Natural killer cell treated with Interleukin-12 subunit alpha and Interleukin-12 subunit beta and Interleukin-15 and Interleukin-18, amount 100 ng/mL, for 72 hours (primary cell): ENCODE measurements around the gene ILF2. TPM values are rescaled to one million over a fixed set of nuclear protein-coding genes. Genes with fewer than 3 reads are reported as not detected.
"Not testable (repeated sequence)": the region's sequence is repeated elsewhere in the genome, so short reads cannot be mapped to it uniquely, and the experiment has no call there.

Experiments
- ATAC-seq, 2 donors: fragments of 150-1000 bp; cut with Tn5 transposase in 1 of 2; sonication (Bioruptor Pico), chemical (Tn5 transposase) in 1 of 2; 2 replicates each; pipeline ENCODE4 v1.10.0; 2021
- DNase-seq: peaks from one replicate; pipeline ENCODE4 v3.0.0; 2022; ENCODE audit warnings: low spot score
- H3K27ac Mint-ChIP-seq, 2 donors: 1 replicate in 1 of 2; 2 replicates in 1 of 2; pipeline ENCODE4 v1.8.0; 2022; ENCODE audit warnings: mixed read lengths in 2 of 2, mild to moderate bottlenecking in 1 of 2, moderate library complexity in 1 of 2
- H3K27me3 Mint-ChIP-seq, 2 donors: 1 replicate in 1 of 2; 2 replicates in 1 of 2; pipeline ENCODE4 v1.8.0; 2022; ENCODE audit warnings: mixed read lengths in 2 of 2
- H3K36me3 Mint-ChIP-seq: one replicate; pipeline ENCODE4 v1.8.0; 2022; ENCODE audit warnings: mixed read lengths
- H3K4me1 Mint-ChIP-seq, 2 donors: 1 replicate in 1 of 2; 2 replicates in 1 of 2; pipeline ENCODE4 v1.8.0; 2022; ENCODE audit warnings: low read depth in 2 of 2, mixed read lengths in 2 of 2, mild to moderate bottlenecking in 1 of 2
- H3K4me3 Mint-ChIP-seq: one replicate; pipeline ENCODE4 v1.8.0; 2022; ENCODE audit warnings: mixed read lengths
- H3K9me3 Mint-ChIP-seq: 2 replicates; pipeline ENCODE4 v1.8.0; 2022; ENCODE audit warnings: mixed read lengths
- total RNA-seq, 2 donors: library from RNA; stranded (reverse); gene quantifications; one replicate each; pipeline ENCODE4 v1.2.3, GENCODE V29; 2022

Gene ILF2
- total RNA-seq, 2 donors from 2014 or later = 198 to 210 TPM

- DNase-seq (no peak), ATAC-seq (peak in 1 of 2 donors; percentile 1)
- H3K27ac Mint-ChIP-seq = no peak overlapping the region
- no peaks in the 10 kb centered on the region for H3K27me3 Mint-ChIP-seq
- H3K9me3 Mint-ChIP-seq = no peaks in the 10 kb centered on the region
- peaks cover 17% of the 10 kb centered on the region for H3K36me3 Mint-ChIP-seq
- H3K4me1 Mint-ChIP-seq = peaks cover 10 to 31% of the 10 kb centered on the region in 2 donors
- no peak overlapping the region for H3K4me3 Mint-ChIP-seq
Measured at GRCh38 chr1:153670257-153670858, 435 bp downstream of the ILF2 start.

- H3K36me3 Mint-ChIP-seq = peaks cover 24% of the 10 kb centered on the region
- no peak overlapping the region for H3K4me3 Mint-ChIP-seq
- no peak overlapping the region for H3K27ac Mint-ChIP-seq
- DNase-seq = no peak
- no peaks in the 10 kb centered on the region for H3K27me3 Mint-ChIP-seq
- no peaks in the 10 kb centered on the region for H3K9me3 Mint-ChIP-seq
- no peak for ATAC-seq
- H3K4me1 Mint-ChIP-seq = peaks cover 10 to 31% of the 10 kb centered on the region in 2 donors
Measured at GRCh38 chr1:153669606-153670005, 1.2 kb downstream of the ILF2 start.

GRCh38 chr1:153668672-153669071, 2.1 kb downstream of the ILF2 start:
- Mint-ChIP-seq H3K4me1 (peaks cover 10 to 31% of the 10 kb centered on the region in 2 donors), H3K4me3 (peak overlapping the region; percentile 62), H3K27ac (peak overlapping the region; percentile 59 to 76), H3K36me3 (peaks cover 31% of the 10 kb centered on the region)
- not testable (repeated sequence) for DNase-seq, ATAC-seq, H3K9me3 Mint-ChIP-seq, H3K27me3 Mint-ChIP-seq

- Mint-ChIP-seq H3K27ac (peak overlapping the region in 1 of 2 donors; percentile 76), H3K4me1 (peaks cover 10 to 28% of the 10 kb centered on the region in 2 donors), H3K4me3 (no peak overlapping the region), H3K9me3 (no peaks in the 10 kb centered on the region), H3K36me3 (peaks cover 34% of the 10 kb centered on the region), H3K27me3 (no peaks in the 10 kb centered on the region)
- no peak for DNase-seq
- ATAC-seq = no peak
Measured at GRCh38 chr1:153667439-153667838, 3.4 kb downstream of the ILF2 start.

- H3K27ac Mint-ChIP-seq = no peak overlapping the region
- no peak for ATAC-seq
- H3K4me3 Mint-ChIP-seq = no peak overlapping the region
- H3K36me3 Mint-ChIP-seq = peaks cover 49% of the 10 kb centered on the region
- no peaks in the 10 kb centered on the region for H3K27me3 Mint-ChIP-seq
- no peaks in the 10 kb centered on the region for H3K9me3 Mint-ChIP-seq
- DNase-seq = no peak
- H3K4me1 Mint-ChIP-seq = peaks cover 13 to 27% of the 10 kb centered on the region in 2 donors
Measured at GRCh38 chr1:153663211-153663610, 7.6 kb downstream of the ILF2 start.

- no peaks in the 10 kb centered on the region for H3K9me3 Mint-ChIP-seq
- H3K4me1 Mint-ChIP-seq = peaks cover 5 to 19% of the 10 kb centered on the region in 2 donors
- no peaks in the 10 kb centered on the region for H3K27me3 Mint-ChIP-seq
- H3K36me3 Mint-ChIP-seq = peaks cover 39% of the 10 kb centered on the region
- ATAC-seq (no peak), DNase-seq (no peak)
- peak overlapping the region in 1 of 2 donors; percentile 39 for H3K27ac Mint-ChIP-seq
- H3K4me3 Mint-ChIP-seq = no peak overlapping the region
Measured at GRCh38 chr1:153662269-153662668, 8.5 kb downstream of the ILF2 start.

- H3K27me3 Mint-ChIP-seq = no peaks in the 10 kb centered on the region
- ATAC-seq = no peak
- H3K27ac Mint-ChIP-seq = peak overlapping the region in 1 of 2 donors; percentile 63
- peaks cover 39% of the 10 kb centered on the region for H3K36me3 Mint-ChIP-seq
- H3K4me3 Mint-ChIP-seq = peak overlapping the region; percentile 30
- no peak for DNase-seq
- peaks cover 5 to 17% of the 10 kb centered on the region in 2 donors for H3K4me1 Mint-ChIP-seq
- H3K9me3 Mint-ChIP-seq = no peaks in the 10 kb centered on the region
Measured at GRCh38 chr1:153661111-153661708, 9.6 kb downstream of the ILF2 start.

- Mint-ChIP-seq H3K4me3 (peak overlapping the region; percentile 89), H3K27ac (peak overlapping the region; percentile 76 to 90), H3K9me3 (no peaks in the 10 kb centered on the region), H3K27me3 (no peaks in the 10 kb centered on the region), H3K4me1 (peaks cover 5 to 17% of the 10 kb centered on the region in 2 donors), H3K36me3 (peaks cover 27% of the 10 kb centered on the region)
- DNase-seq (no peak), ATAC-seq (no peak)
Measured at GRCh38 chr1:153659656-153660055, 11.1 kb downstream of the ILF2 start.

GRCh38 chr1:153659175-153659534, 11.6 kb downstream of the ILF2 start:
- H3K27me3 Mint-ChIP-seq = no peaks in the 10 kb centered on the region
- no peak for ATAC-seq

GRCh38 chr1:153658400-153659174, 12.2 kb downstream of the ILF2 start, which contains the start of gene SNAPIN:
TSS of gene SNAPIN (plus strand) at chr1:153658703. CDS start at chr1:153658744, 41 bp downstream.
- Mint-ChIP-seq H3K36me3 (peaks cover 19% of the 10 kb centered on the region), H3K4me3 (peak within 1 kb of the TSS; percentile 89), H3K9me3 (no peaks in the 10 kb centered on the region), H3K4me1 (peaks cover 5 to 17% of the 10 kb centered on the region in 2 donors), H3K27ac (peak within 1 kb of the TSS; percentile 76 to 90), H3K27me3 (no peaks in the 10 kb centered on the region)
- DNase-seq (peak; percentile 94), ATAC-seq (peak; percentile 98 to 99)

More at GRCh38 chr1:153659175-153659534, 11.6 kb downstream of the ILF2 start:
- Mint-ChIP-seq H3K36me3 (peaks cover 24% of the 10 kb centered on the region), H3K4me3 (peak overlapping the region; percentile 89), H3K9me3 (no peaks in the 10 kb centered on the region), H3K27ac (peak overlapping the region; percentile 76 to 90), H3K4me1 (peaks cover 5 to 17% of the 10 kb centered on the region in 2 donors)
- no peak for DNase-seq

GRCh38 chr1:153655333-153655732, 15.5 kb downstream of the ILF2 start:
- Mint-ChIP-seq H3K36me3 (no peaks in the 10 kb centered on the region), H3K27me3 (no peaks in the 10 kb centered on the region), H3K4me3 (no peak overlapping the region), H3K4me1 (peaks cover 5 to 13% of the 10 kb centered on the region in 2 donors), H3K27ac (no peak overlapping the region), H3K9me3 (no peaks in the 10 kb centered on the region)
- no peak for ATAC-seq
- DNase-seq = no peak

GRCh38 chr1:153652805-153653500, 17.8 kb downstream of the ILF2 start:
- DNase-seq (no peak), ATAC-seq (no peak)
- no peaks in the 10 kb centered on the region for H3K9me3 Mint-ChIP-seq
- H3K27me3 Mint-ChIP-seq = no peaks in the 10 kb centered on the region
- peaks cover 6 to 11% of the 10 kb centered on the region in 2 donors for H3K4me1 Mint-ChIP-seq
- H3K27ac Mint-ChIP-seq = no peak overlapping the region
- H3K36me3 Mint-ChIP-seq = no peaks in the 10 kb centered on the region
- H3K4me3 Mint-ChIP-seq = no peak overlapping the region

GRCh38 chr1:153651771-153652170, 19.0 kb downstream of the ILF2 start:
- no peaks in the 10 kb centered on the region for H3K27me3 Mint-ChIP-seq
- H3K9me3 Mint-ChIP-seq = no peaks in the 10 kb centered on the region
- DNase-seq (no peak), ATAC-seq (no peak)
- no peaks in the 10 kb centered on the region for H3K36me3 Mint-ChIP-seq
- H3K27ac Mint-ChIP-seq = no peak overlapping the region
- H3K4me1 Mint-ChIP-seq = peaks cover 15 to 20% of the 10 kb centered on the region in 2 donors
- H3K4me3 Mint-ChIP-seq = no peak overlapping the region
